ENCODE results near the gene PGA4. TPM values are rescaled to one million over a fixed set of nuclear protein-coding genes. Genes with fewer than 3 reads are reported as not detected.

The PGA4 gene
- total and polyA plus RNA-seq, 3 donors from 2014 or later: 0.56 to 7.2 TPM; not detected in 1

DNA sequence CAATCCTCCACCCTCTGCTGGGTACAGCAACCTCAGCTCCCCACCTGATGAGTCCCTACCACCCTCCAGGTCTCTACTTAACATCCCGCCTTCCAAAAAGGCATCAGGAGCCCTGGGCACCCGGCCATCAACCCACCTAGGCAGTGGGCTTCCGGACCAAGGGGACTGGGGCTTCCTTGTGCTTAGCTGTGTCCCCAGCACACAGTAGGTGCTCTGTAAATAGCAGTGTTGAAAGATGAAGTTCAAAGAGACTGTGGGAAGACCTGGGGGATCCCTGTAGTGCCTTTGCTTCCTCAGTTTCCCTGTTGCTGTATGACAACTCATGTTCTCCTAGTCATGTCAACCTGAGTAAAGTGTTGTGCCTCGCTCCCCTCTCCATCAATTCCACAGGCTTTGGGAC, 51.9 kb downstream of the PGA4 start:
- TF ChIP-seq, protein P1, sequence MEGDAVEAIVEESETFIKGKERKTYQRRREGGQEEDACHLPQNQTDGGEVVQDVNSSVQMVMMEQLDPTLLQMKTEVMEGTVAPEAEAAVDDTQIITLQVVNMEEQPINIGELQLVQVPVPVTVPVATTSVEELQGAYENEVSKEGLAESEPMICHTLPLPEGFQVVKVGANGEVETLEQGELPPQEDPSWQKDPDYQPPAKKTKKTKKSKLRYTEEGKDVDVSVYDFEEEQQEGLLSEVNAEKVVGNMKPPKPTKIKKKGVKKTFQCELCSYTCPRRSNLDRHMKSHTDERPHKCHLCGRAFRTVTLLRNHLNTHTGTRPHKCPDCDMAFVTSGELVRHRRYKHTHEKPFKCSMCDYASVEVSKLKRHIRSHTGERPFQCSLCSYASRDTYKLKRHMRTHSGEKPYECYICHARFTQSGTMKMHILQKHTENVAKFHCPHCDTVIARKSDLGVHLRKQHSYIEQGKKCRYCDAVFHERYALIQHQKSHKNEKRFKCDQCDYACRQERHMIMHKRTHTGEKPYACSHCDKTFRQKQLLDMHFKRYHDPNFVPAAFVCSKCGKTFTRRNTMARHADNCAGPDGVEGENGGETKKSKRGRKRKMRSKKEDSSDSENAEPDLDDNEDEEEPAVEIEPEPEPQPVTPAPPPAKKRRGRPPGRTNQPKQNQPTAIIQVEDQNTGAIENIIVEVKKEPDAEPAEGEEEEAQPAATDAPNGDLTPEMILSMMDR (IDR thresholded peaks at IDR 0.05): no peak
- no peak overlapping the region for H3K4me3 ChIP-seq
- no peak overlapping the region for H3K27ac ChIP-seq
- no peak for DNase-seq
- no peaks in the 10 kb centered on the region for H3K4me1 ChIP-seq
- WGBS, 2 donors: 92 to 99% methylated on average over 4 of the region's 4 CpGs
- no peaks in the 10 kb centered on the region for H3K9me3 ChIP-seq
- H3K27me3 ChIP-seq: no peaks in the 10 kb centered on the region
- H3K36me3 ChIP-seq (ENCODE audit: low read depth, missing control alignments): no peaks in the 10 kb centered on the region
- intact Hi-C loops (cut with DNase I; ENCODE audit: low total_unique reads): no loop called here

DNA sequence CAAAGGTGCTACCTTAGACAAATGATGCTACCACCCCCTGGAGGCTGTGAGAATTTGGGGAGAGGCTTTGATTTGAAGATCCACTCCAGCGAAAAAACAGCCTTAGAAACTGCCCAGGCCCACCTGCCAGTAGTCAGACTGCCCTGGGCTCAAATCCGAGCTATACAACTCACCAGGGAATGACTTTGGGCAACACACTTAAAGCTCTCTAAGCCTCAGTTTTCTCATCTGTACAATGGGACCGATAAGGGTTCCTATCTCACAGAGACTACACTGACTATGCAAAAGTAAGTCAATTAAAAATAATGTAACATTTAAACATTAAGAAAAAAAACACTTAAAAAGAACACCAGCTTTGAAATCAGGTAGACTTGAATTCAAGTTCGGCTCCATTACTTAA, 53.0 kb downstream of the PGA4 start:
- Histone ChIP-seq H3K36me3 (ENCODE audit: low read depth, missing control alignments) (no peaks in the 10 kb centered on the region), H3K4me1 (no peaks in the 10 kb centered on the region), H3K4me3 (no peak overlapping the region), H3K27ac (no peak overlapping the region), H3K9me3 (no peaks in the 10 kb centered on the region), H3K27me3 (no peaks in the 10 kb centered on the region)
- TF ChIP-seq POLR2A (IDR thresholded peaks at IDR 0.05): no peak
- TF ChIP-seq, protein P1 (IDR thresholded peaks at IDR 0.05): no peak
- 89 to 98% methylated on average over 4 of the region's 4 CpGs for WGBS, 2 donors
- intact Hi-C loops (cut with DNase I; ENCODE audit: low total_unique reads): no loop called here
- no peak for DNase-seq

DNA sequence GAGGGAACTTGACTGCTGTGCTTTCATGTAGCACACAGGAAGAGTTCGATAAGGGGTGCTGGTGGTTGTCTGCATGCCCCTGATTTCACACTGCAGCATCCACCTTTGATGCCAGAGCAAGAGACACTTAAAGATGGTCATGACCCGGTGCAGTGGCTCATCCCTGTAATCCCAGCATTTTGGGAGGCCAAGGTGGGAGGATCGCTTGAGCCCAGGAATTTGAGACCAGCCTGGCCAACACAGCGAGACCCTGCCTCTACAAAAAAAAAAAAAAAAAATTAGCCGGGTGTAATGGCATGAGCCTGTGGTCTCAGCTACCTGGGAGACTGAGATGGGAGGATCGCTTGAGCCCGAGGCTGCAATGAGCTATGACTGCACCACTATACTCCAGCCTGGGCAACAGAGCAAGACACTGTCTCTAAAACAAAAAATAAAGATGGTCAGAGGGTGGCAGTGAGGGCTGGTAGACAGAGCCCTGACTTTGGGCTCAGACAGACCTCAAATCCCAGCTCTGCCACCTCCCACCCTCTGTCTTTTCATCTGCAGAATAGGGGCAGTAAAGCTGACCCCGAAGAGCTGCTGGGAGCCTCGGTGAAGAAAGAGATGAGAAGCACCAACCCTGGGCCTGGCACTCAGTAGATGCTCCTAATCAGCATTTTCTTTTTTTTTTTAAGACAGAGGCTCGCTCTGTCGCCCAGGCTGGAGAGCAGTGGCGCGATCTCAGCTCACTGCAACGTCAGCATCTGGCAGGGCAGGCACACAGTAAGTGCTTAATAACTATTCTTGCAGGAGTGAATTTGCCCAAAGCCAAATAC, 55.2 kb downstream of the PGA4 start:
- DNase-seq: peak; percentile 53
- H3K36me3 ChIP-seq (ENCODE audit: low read depth, missing control alignments): no peaks in the 10 kb centered on the region
- no peaks in the 10 kb centered on the region for H3K27me3 ChIP-seq
- 75 to 83% methylated on average over 14 of the region's 14 CpGs for WGBS, 2 donors
- no peaks in the 10 kb centered on the region for H3K4me1 ChIP-seq
- no peak overlapping the region for H3K4me3 ChIP-seq
- TF ChIP-seq, protein P1 (IDR thresholded peaks at IDR 0.05): no peak
- TF ChIP-seq POLR2A (IDR thresholded peaks at IDR 0.05): no peak
- H3K9me3 ChIP-seq: no peaks in the 10 kb centered on the region
- H3K27ac ChIP-seq: no peak overlapping the region
- intact Hi-C loops (cut with DNase I; ENCODE audit: low total_unique reads): no loop called here

DNA sequence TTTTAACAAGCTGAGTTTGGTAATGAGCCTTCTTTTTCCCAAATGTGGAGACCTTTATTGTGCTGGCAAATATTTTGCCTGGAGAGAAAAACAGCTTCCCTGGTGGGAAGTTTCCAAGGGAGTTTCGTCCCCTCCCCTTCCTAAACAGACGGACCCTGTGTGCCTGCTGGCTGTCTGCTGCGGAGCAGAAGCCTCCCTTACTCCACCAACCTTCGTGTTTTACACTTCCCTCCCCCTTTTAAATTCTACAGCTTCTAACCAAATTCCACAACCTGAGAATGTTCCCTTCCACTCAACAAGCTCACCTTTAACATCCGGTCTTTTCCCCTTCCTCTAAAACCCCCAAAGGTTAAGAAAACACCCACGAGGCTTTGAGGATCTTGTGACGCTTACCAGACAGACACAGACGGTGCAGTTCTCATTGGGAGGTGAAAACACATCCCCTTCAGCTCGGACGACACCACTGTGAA, 55.9 kb downstream of the PGA4 start:
- intact Hi-C loops (cut with DNase I; ENCODE audit: low total_unique reads): no loop called here
- DNase-seq: no peak
- peak overlapping the region in 1 of 2 donors; percentile 23 for H3K27ac ChIP-seq
- H3K4me3 ChIP-seq: no peak overlapping the region
- H3K36me3 ChIP-seq (ENCODE audit: low read depth, missing control alignments): no peaks in the 10 kb centered on the region
- WGBS, 2 donors: 48% methylated on average over 10 of the region's 10 CpGs
- H3K9me3 ChIP-seq: no peaks in the 10 kb centered on the region
- H3K4me1 ChIP-seq: no peaks in the 10 kb centered on the region
- H3K27me3 ChIP-seq: no peaks in the 10 kb centered on the region
- TF ChIP-seq, protein P1 (IDR thresholded peaks at IDR 0.05): no peak
- TF ChIP-seq POLR2A (IDR thresholded peaks at IDR 0.05): no peak
